ENCODE measurements around the gene ADORA1. TPM values are rescaled to one million over a fixed set of nuclear protein-coding genes. Genes with fewer than 3 reads are reported as not detected.

The ADORA1 gene
- total RNA-seq, 2 experiments from 2014 or later, result not detected

GRCh38 chr1:203181586-203182386 is 54.3 kb downstream of the ADORA1 start:
- no TSS peak for BruUV-seq (replicated peaks)

GRCh38 chr1:203182387-203182953 is 54.9 kb downstream of the ADORA1 start:
- no peaks in the 10 kb centered on the region for H4K20me1 ChIP-seq (ENCODE audit: insufficient read depth, low read length)
- CTCF ChIA-PET (ENCODE audit: unreplicated experiment), result no interaction called here
- no peak overlapping the region for H3K4me2 ChIP-seq (ENCODE audit: low read length)
- no peak overlapping the region for H3K4me3 ChIP-seq (ENCODE audit: low read depth, low read length, poor library complexity, severe bottlenecking)
- intact Hi-C loops (cut with micrococcal nuclease; ENCODE audit: unreplicated experiment), result no loop called here
- H3K9me3 ChIP-seq (ENCODE audit: low read length), result no peaks in the 10 kb centered on the region
- no peaks in the 10 kb centered on the region for H3K79me2 ChIP-seq (ENCODE audit: insufficient read depth, low read depth, low read length)
- H2AFZ ChIP-seq (ENCODE audit: low read length), result no peak overlapping the region
- H3K27ac ChIP-seq (ENCODE audit: low read depth, low read length, poor library complexity, severe bottlenecking), result no peak overlapping the region
- POLR2A ChIA-PET, result no interaction called here
- TF ChIP-seq CTCF (conservative IDR thresholded peaks at IDR 0.05; ENCODE audit: low read length) (no peak), EZH2phosphoT487 (IDR thresholded peaks at IDR 0.05; ENCODE audit: borderline replicate concordance, low read depth, low read length) (no peak)
- no peak for DNase-seq (ENCODE audit: low spot score)
- no peaks in the 10 kb centered on the region for H3K9me2 ChIP-seq (ENCODE audit: insufficient read depth, low read length)
- no peaks in the 10 kb centered on the region for H3K4me1 ChIP-seq (ENCODE audit: insufficient read depth, low read length, poor library complexity, severe bottlenecking)
- BruUV-seq (replicated peaks), result no TSS peak
- H3K36me3 ChIP-seq (ENCODE audit: insufficient read depth, low read length), result no peaks in the 10 kb centered on the region

More at GRCh38 chr1:203181586-203182386, 54.3 kb downstream of the ADORA1 start:
- Histone ChIP-seq H3K36me3 (ENCODE audit: insufficient read depth, low read length) (no peaks in the 10 kb centered on the region), H2AFZ (ENCODE audit: low read length) (no peak overlapping the region), H4K20me1 (ENCODE audit: insufficient read depth, low read length) (no peaks in the 10 kb centered on the region), H3K9me2 (ENCODE audit: insufficient read depth, low read length) (no peaks in the 10 kb centered on the region), H3K9me3 (ENCODE audit: low read length) (no peaks in the 10 kb centered on the region), H3K79me2 (ENCODE audit: insufficient read depth, low read depth, low read length) (no peaks in the 10 kb centered on the region), H3K27ac (ENCODE audit: low read depth, low read length, poor library complexity, severe bottlenecking) (no peak overlapping the region), H3K4me2 (ENCODE audit: low read length) (no peak overlapping the region), H3K4me1 (ENCODE audit: insufficient read depth, low read length, poor library complexity, severe bottlenecking) (no peaks in the 10 kb centered on the region), H3K4me3 (ENCODE audit: low read depth, low read length, poor library complexity, severe bottlenecking) (no peak overlapping the region)
- POLR2A ChIA-PET, result no interaction called here
- no peak for TF ChIP-seq EZH2phosphoT487 (IDR thresholded peaks at IDR 0.05; ENCODE audit: borderline replicate concordance, low read depth, low read length)
- TF ChIP-seq CTCF (conservative IDR thresholded peaks at IDR 0.05; ENCODE audit: low read length), result no peak
- DNase-seq (ENCODE audit: low spot score), result no peak
- CTCF ChIA-PET (ENCODE audit: unreplicated experiment), result no interaction called here
- intact Hi-C loops (cut with micrococcal nuclease; ENCODE audit: unreplicated experiment), result no loop called here

GRCh38 chr1:203183828-203184227 is 56.3 kb downstream of the ADORA1 start:
- Histone ChIP-seq H3K36me3 (ENCODE audit: insufficient read depth, low read length) (no peaks in the 10 kb centered on the region), H3K79me2 (ENCODE audit: insufficient read depth, low read depth, low read length) (no peaks in the 10 kb centered on the region), H3K4me1 (ENCODE audit: insufficient read depth, low read length, poor library complexity, severe bottlenecking) (no peaks in the 10 kb centered on the region), H3K9me3 (ENCODE audit: low read length) (no peaks in the 10 kb centered on the region), H3K27ac (ENCODE audit: low read depth, low read length, poor library complexity, severe bottlenecking) (no peak overlapping the region), H2AFZ (ENCODE audit: low read length) (no peak overlapping the region), H4K20me1 (ENCODE audit: insufficient read depth, low read length) (no peaks in the 10 kb centered on the region), H3K4me2 (ENCODE audit: low read length) (no peak overlapping the region), H3K4me3 (ENCODE audit: low read depth, low read length, poor library complexity, severe bottlenecking) (no peak overlapping the region), H3K9me2 (ENCODE audit: insufficient read depth, low read length) (no peaks in the 10 kb centered on the region)
- no peak for DNase-seq (ENCODE audit: low spot score)
- BruUV-seq (replicated peaks), result no TSS peak
- ChIA-PET POLR2A (interaction anchor here (0.6 kb wide), 1 partner anchor 408 kb away, joined by 4 read pairs; no protein-coding TSS in a partner anchor), CTCF (ENCODE audit: unreplicated experiment) (no interaction called here)
- intact Hi-C loops (cut with micrococcal nuclease; ENCODE audit: unreplicated experiment), result no loop called here
- TF ChIP-seq CTCF (conservative IDR thresholded peaks at IDR 0.05; ENCODE audit: low read length) (no peak), EZH2phosphoT487 (IDR thresholded peaks at IDR 0.05; ENCODE audit: borderline replicate concordance, low read depth, low read length) (no peak)
